GM18951 (cell line): ENCODE measurements around the gene UGT2A3.
"Not testable (repeated sequence)": the region's sequence is repeated elsewhere in the genome, so short reads cannot be mapped to it uniquely, and the experiment has no call there.

Source experiments
- POLR2A ChIP-seq: IDR thresholded peaks from 4 replicates; pipeline ENCODE4 v1.6.1; 2011; ENCODE audit warnings: mild to moderate bottlenecking; ENCODE audit not compliant: insufficient read length, insufficient read depth; ENCODE audit errors: extremely low read depth
- in situ Hi-C: fragments of 300-500 bp; cut with MboI; formaldehyde crosslinking; loops from one replicate; pipeline ENCODE4 v1.12.0; 2022; ENCODE audit warnings: low sequenced_read_pairs, mixed read lengths, inconsistent platforms; ENCODE audit not compliant: unreplicated experiment

Gene UGT2A3

GRCh38 chr4:68951806-68952585 lies 392 bp upstream of the UGT2A3 start:
- TF ChIP-seq POLR2A: no peak
- in situ Hi-C loops: loop anchor here (5.0 kb wide), 1 partner anchor 100 kb away; no protein-coding TSS in a partner anchor

GRCh38 chr4:68950033-68950432 lies 1.6 kb downstream of the UGT2A3 start:
- in situ Hi-C loops: loop anchor here (5.0 kb wide), 1 partner anchor 102 kb away; no protein-coding TSS in a partner anchor
- no peak for TF ChIP-seq POLR2A

- no peak for TF ChIP-seq POLR2A
- in situ Hi-C loops: no loop called here
Observed at GRCh38 chr4:68948985-68949384, 2.6 kb downstream of the UGT2A3 start.

- in situ Hi-C loops: no loop called here
Observed at GRCh38 chr4:68948044-68948743, 3.4 kb downstream of the UGT2A3 start.

GRCh38 chr4:68929076-68929737 lies 22.4 kb downstream of the UGT2A3 start:
- in situ Hi-C loops: no loop called here
- no peak for TF ChIP-seq POLR2A

More at GRCh38 chr4:68948044-68948743, 3.4 kb downstream of the UGT2A3 start:
- no peak for TF ChIP-seq POLR2A

- TF ChIP-seq POLR2A: no peak
Observed at GRCh38 chr4:68927165-68927564, 24.4 kb downstream of the UGT2A3 start.

GRCh38 chr4:68922202-68922601 lies 29.4 kb downstream of the UGT2A3 start:
- in situ Hi-C loops: not testable (repeated sequence)

More at GRCh38 chr4:68927165-68927564, 24.4 kb downstream of the UGT2A3 start:
- in situ Hi-C loops: no loop called here

GRCh38 chr4:68921051-68921450 lies 30.6 kb downstream of the UGT2A3 start:
- TF ChIP-seq POLR2A: no peak
- in situ Hi-C loops: no loop called here

- no peak for TF ChIP-seq POLR2A
- in situ Hi-C loops: no loop called here
Observed at GRCh38 chr4:68917016-68917415, 34.6 kb downstream of the UGT2A3 start.

GRCh38 chr4:68912807-68913206 lies 38.8 kb downstream of the UGT2A3 start:
- in situ Hi-C loops: no loop called here
- TF ChIP-seq POLR2A: no peak

- no peak for TF ChIP-seq POLR2A
- in situ Hi-C loops: no loop called here
Observed at GRCh38 chr4:68909385-68909784, 42.2 kb downstream of the UGT2A3 start.

- in situ Hi-C loops: no loop called here
- no peak for TF ChIP-seq POLR2A
Observed at GRCh38 chr4:68907788-68908700, 43.6 kb downstream of the UGT2A3 start.

GRCh38 chr4:68907245-68907644 lies 44.4 kb downstream of the UGT2A3 start:
- TF ChIP-seq POLR2A: no peak
- in situ Hi-C loops: no loop called here

- TF ChIP-seq POLR2A: no peak
- in situ Hi-C loops: no loop called here
Observed at GRCh38 chr4:68906780-68907137, 44.8 kb downstream of the UGT2A3 start.
